ENCODE measurements around the gene IHH.

DNA sequence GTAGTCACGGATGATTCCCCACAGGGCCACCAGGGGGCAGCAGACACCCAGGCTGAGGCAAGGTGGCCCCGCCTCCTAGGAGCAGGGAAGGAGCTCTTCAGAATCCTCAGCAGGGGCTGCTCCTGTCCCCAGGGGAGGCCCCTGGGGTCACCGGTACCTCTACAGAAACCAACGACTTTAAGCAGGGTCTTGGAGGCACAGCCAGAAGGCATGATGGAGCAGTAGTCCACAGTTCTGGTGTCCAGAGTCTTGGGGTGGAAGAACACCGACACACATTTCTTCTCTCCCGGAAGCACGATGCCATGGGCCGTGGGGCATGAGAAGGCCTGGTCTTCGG is 30.9 kb downstream of the IHH start:
- TF ChIP-seq POLR2A (IDR thresholded peaks at IDR 0.05) = no peak
- TF ChIP-seq, protein P1, sequence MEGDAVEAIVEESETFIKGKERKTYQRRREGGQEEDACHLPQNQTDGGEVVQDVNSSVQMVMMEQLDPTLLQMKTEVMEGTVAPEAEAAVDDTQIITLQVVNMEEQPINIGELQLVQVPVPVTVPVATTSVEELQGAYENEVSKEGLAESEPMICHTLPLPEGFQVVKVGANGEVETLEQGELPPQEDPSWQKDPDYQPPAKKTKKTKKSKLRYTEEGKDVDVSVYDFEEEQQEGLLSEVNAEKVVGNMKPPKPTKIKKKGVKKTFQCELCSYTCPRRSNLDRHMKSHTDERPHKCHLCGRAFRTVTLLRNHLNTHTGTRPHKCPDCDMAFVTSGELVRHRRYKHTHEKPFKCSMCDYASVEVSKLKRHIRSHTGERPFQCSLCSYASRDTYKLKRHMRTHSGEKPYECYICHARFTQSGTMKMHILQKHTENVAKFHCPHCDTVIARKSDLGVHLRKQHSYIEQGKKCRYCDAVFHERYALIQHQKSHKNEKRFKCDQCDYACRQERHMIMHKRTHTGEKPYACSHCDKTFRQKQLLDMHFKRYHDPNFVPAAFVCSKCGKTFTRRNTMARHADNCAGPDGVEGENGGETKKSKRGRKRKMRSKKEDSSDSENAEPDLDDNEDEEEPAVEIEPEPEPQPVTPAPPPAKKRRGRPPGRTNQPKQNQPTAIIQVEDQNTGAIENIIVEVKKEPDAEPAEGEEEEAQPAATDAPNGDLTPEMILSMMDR (IDR thresholded peaks at IDR 0.05 in 4 of 5, conservative IDR thresholded peaks at IDR 0.05 in 1 of 5) = peak; percentile 64 to 97 (median 90)
